Measurements from ENCODE around the gene ALPK3. TPM values are rescaled to one million over a fixed set of nuclear protein-coding genes. Genes with fewer than 3 reads are reported as not detected.

The ALPK3 gene
- total and polyA plus RNA-seq, 2 donors (not counting 3 experiments of a cell fraction or from before 2014, with no cell fraction given): 18.4 to 36.2 TPM

- Histone ChIP-seq H3K9me3 (replicated peaks; ENCODE audit: control insufficient read depth, insufficient read depth, low read length) (no peaks in the 10 kb centered on the region), H3K27ac (ENCODE audit: insufficient read depth, low read depth, low read length) (no peak overlapping the region), H3K36me3 (ENCODE audit: control insufficient read depth in 2 of 2, extremely low read depth in 1 of 2, insufficient read depth in 2 of 2, low read length in 2 of 2) (peaks cover 0 to 30% of the 10 kb centered on the region in 2 experiments), H3K79me2 (ENCODE audit: control insufficient read depth, insufficient read depth, low read length) (no peaks in the 10 kb centered on the region), H3K27me3 (ENCODE audit: control insufficient read depth in 2 of 2, insufficient read depth in 2 of 2, low read length in 2 of 2) (no peaks in the 10 kb centered on the region), H3K4me3 (replicated peaks in 1 of 3; ENCODE audit: insufficient read depth in 1 of 3, low read depth in 1 of 3, low read length in 3 of 3) (no peak overlapping the region), H3K4me1 (ENCODE audit: control insufficient read depth, extremely low read depth, insufficient read depth, low read length) (no peaks in the 10 kb centered on the region), H3K9me1 (replicated peaks; ENCODE audit: control insufficient read depth, extremely low read depth, insufficient read depth, low read length) (no peaks in the 10 kb centered on the region), H3K4me2 (ENCODE audit: insufficient read depth, low read length) (no peak overlapping the region), H4K20me1 (replicated peaks; ENCODE audit: control insufficient read depth, extremely low read depth, insufficient read depth, low read length) (no peaks in the 10 kb centered on the region), H2AFZ (ENCODE audit: low read depth, low read length) (no peak overlapping the region), H3K9ac (replicated peaks; ENCODE audit: extremely low read depth, insufficient read depth, low read length) (no peak overlapping the region)
- TF ChIP-seq GATA2 (IDR thresholded peaks at IDR 0.05; ENCODE audit: insufficient read depth, insufficient read length, low read depth, low read length) (no peak), CTCF (IDR thresholded peaks at IDR 0.05; ENCODE audit: extremely low read depth in 1 of 2, insufficient read depth in 1 of 2, low read depth in 1 of 2, low read length in 2 of 2) (no peak)
- intact Hi-C loops (cut with micrococcal nuclease): no loop called here
- dilution Hi-C loops (cut with MboI; ENCODE audit: extremely low pct_ligation_motif_present, low sequenced_read_pairs): no loop called here
- ChIA-PET CTCF (interaction anchor here (1.2 kb wide), 1 partner anchor 10 kb away, joined by 3 read pairs; no protein-coding TSS in a partner anchor), POLR2A (no interaction called here)
- no TSS peak for BruUV-seq (replicated peaks)
- no peak for FAIRE-seq
- DNase-seq (ENCODE audit: low read depth, low spot score): no peak
Observed at GRCh38 chr15:84855136-84855535, 38.0 kb downstream of the ALPK3 start.

- CTCF ChIA-PET: no interaction called here
- no peak overlapping the region for H3K9ac ChIP-seq (replicated peaks; ENCODE audit: extremely low read depth, insufficient read depth, low read length)
- BruUV-seq (replicated peaks): no TSS peak
- DNase-seq (ENCODE audit: low read depth, low spot score) (no peak), FAIRE-seq (no peak)
- intact Hi-C loops (cut with micrococcal nuclease): no loop called here
- H3K36me3 ChIP-seq (ENCODE audit: control insufficient read depth in 2 of 2, extremely low read depth in 1 of 2, insufficient read depth in 2 of 2, low read length in 2 of 2): peaks cover 0 to 30% of the 10 kb centered on the region in 2 experiments
- TF ChIP-seq MAX (IDR thresholded peaks at IDR 0.05; ENCODE audit: insufficient read depth, insufficient read length) (no peak), FOS (IDR thresholded peaks at IDR 0.05; ENCODE audit: borderline replicate concordance, insufficient read depth, low read length) (no peak), CTCF (IDR thresholded peaks at IDR 0.05; ENCODE audit: extremely low read depth in 1 of 2, insufficient read depth in 1 of 2, low read depth in 1 of 2, low read length in 2 of 2) (no peak)
- no peaks in the 10 kb centered on the region for H3K79me2 ChIP-seq (ENCODE audit: control insufficient read depth, insufficient read depth, low read length)
- H3K27me3 ChIP-seq (ENCODE audit: control insufficient read depth in 2 of 2, insufficient read depth in 2 of 2, low read length in 2 of 2): no peaks in the 10 kb centered on the region
- no peaks in the 10 kb centered on the region for H3K9me1 ChIP-seq (replicated peaks; ENCODE audit: control insufficient read depth, extremely low read depth, insufficient read depth, low read length)
- H4K20me1 ChIP-seq (replicated peaks; ENCODE audit: control insufficient read depth, extremely low read depth, insufficient read depth, low read length): no peaks in the 10 kb centered on the region
- H3K27ac ChIP-seq (ENCODE audit: insufficient read depth, low read depth, low read length): no peak overlapping the region
- H3K4me2 ChIP-seq (ENCODE audit: insufficient read depth, low read length): no peak overlapping the region
- no peaks in the 10 kb centered on the region for H3K9me3 ChIP-seq (replicated peaks; ENCODE audit: control insufficient read depth, insufficient read depth, low read length)
- dilution Hi-C loops (cut with MboI; ENCODE audit: extremely low pct_ligation_motif_present, low sequenced_read_pairs): no loop called here
- POLR2A ChIA-PET: no interaction called here
- H2AFZ ChIP-seq (ENCODE audit: low read depth, low read length): no peak overlapping the region
- H3K4me3 ChIP-seq (replicated peaks in 1 of 3; ENCODE audit: insufficient read depth in 1 of 3, low read depth in 1 of 3, low read length in 3 of 3): no peak overlapping the region
- no peaks in the 10 kb centered on the region for H3K4me1 ChIP-seq (ENCODE audit: control insufficient read depth, extremely low read depth, insufficient read depth, low read length)
Observed at GRCh38 chr15:84855765-84856164, 38.6 kb downstream of the ALPK3 start.

All from endothelial cell of umbilical vein (primary cell).